GM23248 (cell line): ENCODE data around the gene SLC2A1. TPM values are rescaled to one million over a fixed set of nuclear protein-coding genes. Genes with fewer than 3 reads are reported as not detected.

Experiments used
- DNase-seq: peaks from one replicate; pipeline ENCODE4 v3.0.0-alpha.2; 2015
- H2AFZ ChIP-seq: fragments of 200-600 bp; sonication (generic); 2 replicates; pipeline ENCODE4 v1.6.1; 2016; ENCODE audit warnings: antibody characterized with exemption
- H3F3A ChIP-seq: fragments of 200-600 bp; sonication (generic); 2 replicates; pipeline ENCODE4 v1.6.1; 2016; ENCODE audit warnings: mild to moderate bottlenecking, antibody characterized with exemption, mixed run types; ENCODE audit not compliant: insufficient read depth
- H3K27ac ChIP-seq: fragments of 200-600 bp; sonication (generic); 2 replicates; pipeline ENCODE4 v1.5.1; 2016; ENCODE audit warnings: mild to moderate bottlenecking
- H3K27me3 ChIP-seq: fragments of 200-600 bp; sonication (generic); replicated peaks from 2 replicates; pipeline ENCODE4 v1.6.1; 2016; ENCODE audit warnings: mild to moderate bottlenecking; ENCODE audit not compliant: insufficient read depth
- H3K36me3 ChIP-seq: fragments of 200-600 bp; sonication (generic); 2 replicates; pipeline ENCODE4 v1.6.1; 2016; ENCODE audit warnings: low read depth, mild to moderate bottlenecking
- H3K4me1 ChIP-seq: fragments of 200-600 bp; sonication (generic); 2 replicates; pipeline ENCODE4 v1.6.1; 2016; ENCODE audit warnings: mild to moderate bottlenecking; ENCODE audit not compliant: insufficient read depth
- H3K4me2 ChIP-seq: fragments of 200-600 bp; sonication (generic); one replicate; pipeline ENCODE4 v1.6.1; 2016; ENCODE audit warnings: mild to moderate bottlenecking; ENCODE audit not compliant: unreplicated experiment
- H3K4me3 ChIP-seq: fragments of 200-600 bp; sonication (generic); 2 replicates; pipeline ENCODE4 v1.5.1; 2016; ENCODE audit warnings: mild to moderate bottlenecking
- H3K79me2 ChIP-seq: fragments of 200-600 bp; sonication (generic); 2 replicates; pipeline ENCODE4 v1.6.1; 2016; ENCODE audit warnings: mild to moderate bottlenecking; ENCODE audit not compliant: insufficient read depth
- H3K9ac ChIP-seq: fragments of 200-600 bp; sonication (generic); 2 replicates; pipeline ENCODE4 v1.6.1; 2016; ENCODE audit warnings: mild to moderate bottlenecking
- H3K9me2 ChIP-seq: fragments of 200-600 bp; sonication (generic); 2 replicates; pipeline ENCODE4 v1.6.1; 2016; ENCODE audit warnings: mixed run types, mild to moderate bottlenecking, moderate library complexity; ENCODE audit not compliant: insufficient read depth
- H3K9me3 ChIP-seq: fragments of 200-600 bp; sonication (generic); one replicate; pipeline ENCODE4 v1.6.1; 2017; ENCODE audit warnings: low read depth
- H4K20me1 ChIP-seq: fragments of 200-600 bp; sonication (generic); 2 replicates; pipeline ENCODE4 v1.6.0; 2016; ENCODE audit not compliant: insufficient read depth
- EZH2 ChIP-seq: fragments of 200-600 bp; sonication (generic); IDR thresholded peaks from 2 replicates; pipeline ENCODE4 v1.6.1; 2018; ENCODE audit warnings: antibody characterized with exemption, mild to moderate bottlenecking; ENCODE audit not compliant: insufficient read depth, poor library complexity, severe bottlenecking
- EZH2phosphoT487 ChIP-seq: fragments of 200-600 bp; sonication (generic); IDR thresholded peaks from 2 replicates; pipeline ENCODE4 v1.6.1; 2018; ENCODE audit warnings: antibody characterized with exemption, moderate library complexity, mild to moderate bottlenecking, low read depth; ENCODE audit not compliant: insufficient read depth
- WGBS, 2 experiments: methylation state at CpG; one replicate each; pipeline ENCODE4 v1.1.6; 2015 to 2017; ENCODE audit warnings: low lambda C conversion rate in 2 of 2, low coverage in 1 of 2; ENCODE audit errors: missing lambda C conversion rate in 2 of 2; 5-methylcytosine and 5-hydroxymethylcytosine counted together
- in situ Hi-C: fragments of 300-500 bp; cut with MboI; formaldehyde crosslinking; loops from 2 replicates; pipeline ENCODE4 v1.15.0; 2020
- polyA plus RNA-seq: library from polyadenylated mRNA; unstranded; fragments of >200 nt; fragmentation: Nextera tagmentation; extraction: Ambion mirVana; gene quantifications from 2 replicates; pipeline ENCODE4 v1.2.1, GENCODE V29; 2016
- total RNA-seq: library from RNA; depleted of rRNA; stranded (reverse); fragments of >200 nt; shearing (Covaris generic); gene quantifications from 2 replicates; pipeline ENCODE4 v1.2.3, GENCODE V29; 2014

Gene SLC2A1
- total and polyA plus RNA-seq, 2 experiments from 2014 or later, result 142 to 315 TPM

- Histone ChIP-seq H3K4me1 (no peaks in the 10 kb centered on the region), H3K9me2 (no peaks in the 10 kb centered on the region), H3K9me3 (no peaks in the 10 kb centered on the region), H3K36me3 (no peaks in the 10 kb centered on the region), H3F3A (no peaks in the 10 kb centered on the region), H4K20me1 (no peaks in the 10 kb centered on the region), H2AFZ (no peak overlapping the region), H3K9ac (no peak overlapping the region), H3K4me2 (no peak overlapping the region), H3K27ac (no peak overlapping the region), H3K4me3 (no peak overlapping the region), H3K27me3 (peaks cover 3% of the 10 kb centered on the region; the same call in 1 of the 2 replicates), H3K79me2 (no peaks in the 10 kb centered on the region)
- TF ChIP-seq EZH2phosphoT487 (no peak), EZH2 (no peak)
- no peak for DNase-seq
- 79 to 84% methylated on average over 23 to 31 of the region's 31 CpGs for WGBS, 2 experiments
- in situ Hi-C loops, result no loop called here
Observed at GRCh38 chr1:42888013-42888633, 70.5 kb downstream of the SLC2A1 start.

DNA sequence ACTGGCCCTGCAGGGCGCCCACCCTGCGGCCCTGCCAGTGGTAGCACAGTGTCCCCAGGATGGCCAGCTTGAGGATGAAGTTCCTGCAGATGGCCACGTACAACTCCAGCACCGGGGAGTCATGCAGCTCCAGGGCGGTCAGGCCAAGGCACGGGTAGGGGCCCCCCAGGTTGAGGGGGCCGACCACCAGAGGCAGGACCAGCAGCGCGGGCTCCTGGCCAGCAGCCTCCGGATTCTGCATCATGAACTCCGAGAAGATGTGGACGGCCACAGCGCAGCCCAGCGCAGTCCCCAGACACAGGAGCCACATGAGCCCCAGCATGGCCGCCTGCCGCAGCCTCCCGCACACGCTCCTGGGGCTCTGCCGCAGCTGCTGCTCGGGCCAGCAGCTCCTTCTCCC, 71.3 kb downstream of the SLC2A1 start:
- Histone ChIP-seq H3K9ac (no peak overlapping the region), H3K4me3 (no peak overlapping the region), H3K4me2 (no peak overlapping the region), H3K27me3 (peaks cover 3% of the 10 kb centered on the region; the same call in 1 of the 2 replicates), H3K9me2 (no peaks in the 10 kb centered on the region), H3K36me3 (no peaks in the 10 kb centered on the region), H3K9me3 (no peaks in the 10 kb centered on the region), H3K79me2 (no peaks in the 10 kb centered on the region), H3K4me1 (no peaks in the 10 kb centered on the region), H4K20me1 (no peaks in the 10 kb centered on the region), H2AFZ (no peak overlapping the region), H3K27ac (no peak overlapping the region), H3F3A (no peaks in the 10 kb centered on the region)
- no peak for TF ChIP-seq EZH2
- no peak for TF ChIP-seq EZH2phosphoT487
- in situ Hi-C loops, result no loop called here
- no peak for DNase-seq
- WGBS, 2 experiments, result 77 to 86% methylated on average over 13 to 16 of the region's 20 CpGs

DNA sequence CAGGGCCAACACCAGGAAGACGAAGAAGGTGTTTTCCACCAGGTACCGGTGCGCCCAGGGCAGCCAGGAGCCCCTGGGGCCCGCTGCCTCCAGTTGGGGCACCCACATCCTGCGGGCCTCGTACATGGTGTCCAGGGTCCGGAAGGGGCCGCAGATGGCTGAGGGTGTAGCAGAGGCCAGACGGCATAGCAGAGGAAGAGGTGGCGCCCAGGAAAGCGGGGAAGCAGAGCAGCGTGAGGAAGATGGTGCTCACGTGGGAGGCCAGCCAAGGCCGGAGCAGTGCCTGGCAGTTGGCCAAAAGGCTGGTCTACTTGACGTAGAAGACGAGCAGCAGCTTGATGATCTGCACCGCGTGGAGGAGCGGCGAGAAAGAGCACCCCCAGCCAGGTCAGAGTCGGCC, 71.9 kb downstream of the SLC2A1 start:
- WGBS, 2 experiments, result 73 to 75% methylated on average over 20 to 21 of the region's 21 CpGs
- no peaks in the 10 kb centered on the region for H3K9me2 ChIP-seq
- H3K9me3 ChIP-seq, result no peaks in the 10 kb centered on the region
- TF ChIP-seq EZH2phosphoT487 (no peak), EZH2 (no peak)
- H3K9ac ChIP-seq, result no peak overlapping the region
- H3K36me3 ChIP-seq, result no peaks in the 10 kb centered on the region
- no peaks in the 10 kb centered on the region; the same call in 1 of the 2 replicates for H3K27me3 ChIP-seq
- no peak overlapping the region for H3K4me3 ChIP-seq
- H3K79me2 ChIP-seq, result no peaks in the 10 kb centered on the region
- H3K4me1 ChIP-seq, result no peaks in the 10 kb centered on the region
- H3K27ac ChIP-seq, result no peak overlapping the region
- no peaks in the 10 kb centered on the region for H3F3A ChIP-seq
- H4K20me1 ChIP-seq, result no peaks in the 10 kb centered on the region
- no peak overlapping the region for H2AFZ ChIP-seq
- no peak for DNase-seq
- in situ Hi-C loops, result no loop called here
- H3K4me2 ChIP-seq, result no peak overlapping the region

- H3K36me3 ChIP-seq, result no peaks in the 10 kb centered on the region
- in situ Hi-C loops, result no loop called here
- H3F3A ChIP-seq, result no peaks in the 10 kb centered on the region
- no peaks in the 10 kb centered on the region for H4K20me1 ChIP-seq
- TF ChIP-seq EZH2phosphoT487 (no peak), EZH2 (no peak)
- H3K4me3 ChIP-seq, result no peak overlapping the region
- H3K79me2 ChIP-seq, result no peaks in the 10 kb centered on the region
- no peak overlapping the region for H3K27ac ChIP-seq
- no peaks in the 10 kb centered on the region for H3K9me2 ChIP-seq
- H3K27me3 ChIP-seq, result no peaks in the 10 kb centered on the region; the same call in 1 of the 2 replicates
- no peak overlapping the region for H2AFZ ChIP-seq
- no peaks in the 10 kb centered on the region for H3K4me1 ChIP-seq
- no peak for DNase-seq
- H3K9me3 ChIP-seq, result no peaks in the 10 kb centered on the region
- no peak overlapping the region for H3K4me2 ChIP-seq
- H3K9ac ChIP-seq, result no peak overlapping the region
- WGBS, 2 experiments, result 62% methylated on average over 16 of the region's 16 CpGs
Observed at GRCh38 chr1:42886046-42886739, 72.5 kb downstream of the SLC2A1 start.
